Stimulated activated naive B cell treated with anti-CD40 and anti-IgM and Interleukin-4, amounts not matched to agents 10 μg/mL and 1 μg/mL and 100 μg/mL, for 72 hours (primary cell): ENCODE results near the gene GPRC5A.
"Not testable (repeated sequence)": the region's sequence is repeated elsewhere in the genome, so short reads cannot be mapped to it uniquely, and the experiment has no call there.

Source experiments
- ATAC-seq, 2 donors: fragments of 150-1000 bp; cut with Tn5 transposase; replicated peaks; 2 replicates each; pipeline ENCODE4 v1.10.0; 2021; ENCODE audit warnings: moderate library complexity in 1 of 2
- DNase-seq: peaks from one replicate; pipeline ENCODE4 v3.0.0; 2021
- H3K27ac Mint-ChIP-seq: one replicate; pipeline ENCODE4 v1.8.0; 2022; ENCODE audit warnings: mild to moderate bottlenecking, mixed read lengths
- H3K27me3 Mint-ChIP-seq, 2 donors: one replicate each; pipeline ENCODE4 v1.8.0; 2022; ENCODE audit warnings: mixed read lengths in 2 of 2
- H3K36me3 Mint-ChIP-seq, 2 donors: one replicate each; pipeline ENCODE4 v1.8.0; 2022; ENCODE audit warnings: mixed read lengths in 2 of 2, mild to moderate bottlenecking in 1 of 2
- H3K4me1 Mint-ChIP-seq, 2 donors: one replicate each; pipeline ENCODE4 v1.8.0; 2022; ENCODE audit warnings: mixed read lengths in 2 of 2, mild to moderate bottlenecking in 1 of 2
- H3K4me3 Mint-ChIP-seq, 2 donors: one replicate each; pipeline ENCODE4 v1.8.0; 2022; ENCODE audit warnings: mild to moderate bottlenecking in 2 of 2, mixed read lengths in 2 of 2, moderate library complexity in 1 of 2
- H3K9me3 Mint-ChIP-seq, 2 donors: one replicate each; pipeline ENCODE4 v1.8.0; 2022; ENCODE audit warnings: mixed read lengths in 2 of 2, mild to moderate bottlenecking in 1 of 2

GPRC5A gene, protein sequence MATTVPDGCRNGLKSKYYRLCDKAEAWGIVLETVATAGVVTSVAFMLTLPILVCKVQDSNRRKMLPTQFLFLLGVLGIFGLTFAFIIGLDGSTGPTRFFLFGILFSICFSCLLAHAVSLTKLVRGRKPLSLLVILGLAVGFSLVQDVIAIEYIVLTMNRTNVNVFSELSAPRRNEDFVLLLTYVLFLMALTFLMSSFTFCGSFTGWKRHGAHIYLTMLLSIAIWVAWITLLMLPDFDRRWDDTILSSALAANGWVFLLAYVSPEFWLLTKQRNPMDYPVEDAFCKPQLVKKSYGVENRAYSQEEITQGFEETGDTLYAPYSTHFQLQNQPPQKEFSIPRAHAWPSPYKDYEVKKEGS

DNA sequence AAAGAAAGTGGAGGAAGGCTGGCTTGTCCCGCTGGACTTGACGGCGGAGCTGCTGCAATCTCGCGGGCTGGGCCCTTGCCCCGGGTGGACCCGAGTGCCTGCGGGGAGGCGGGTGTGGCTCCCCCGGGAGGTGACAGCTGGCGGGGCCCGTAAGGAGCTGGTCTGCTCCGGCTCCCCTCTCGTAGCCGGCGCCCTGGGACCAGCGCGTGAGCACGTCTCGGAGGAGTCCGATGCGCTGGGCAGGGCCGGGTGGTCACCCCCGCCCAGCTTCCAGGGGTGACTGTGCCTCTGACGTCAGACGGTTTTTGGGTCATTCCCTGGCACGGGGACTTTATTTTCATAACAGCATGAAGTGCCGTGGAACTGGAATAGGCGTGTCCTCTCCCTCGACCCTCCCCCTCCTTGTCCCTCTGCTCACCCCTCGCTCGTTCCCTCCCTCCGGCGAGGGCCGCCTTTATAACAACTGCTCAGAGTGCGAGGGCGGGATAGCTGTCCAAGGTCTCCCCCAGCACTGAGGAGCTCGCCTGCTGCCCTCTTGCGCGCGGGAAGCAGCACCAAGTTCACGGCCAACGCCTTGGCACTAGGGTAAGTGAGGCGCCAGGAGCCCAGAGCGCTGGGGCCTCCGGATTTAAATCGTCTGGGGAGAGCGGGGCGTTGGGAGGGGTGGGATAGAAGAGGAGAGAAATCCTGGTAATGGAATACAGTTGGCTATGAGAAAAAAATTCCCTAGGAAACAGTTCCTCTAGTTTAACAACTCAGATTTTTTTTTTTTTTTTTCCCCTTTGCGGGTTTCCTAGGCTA lies at the start of gene GPRC5A:
TSS of gene GPRC5A (plus strand) at position 483 of the 801 bp plus-strand sequence. CDS start 16,688 bp downstream, outside the sequence.
- no peak for DNase-seq
- H3K27ac Mint-ChIP-seq, result peak within 1 kb of the TSS; percentile 37
- H3K27me3 Mint-ChIP-seq, result peaks cover 54 to 58% of the 10 kb centered on the region in 2 donors
- H3K9me3 Mint-ChIP-seq, result no peaks in the 10 kb centered on the region
- peaks cover 0 to 2% of the 10 kb centered on the region in 2 donors for H3K36me3 Mint-ChIP-seq
- ATAC-seq, result peak; percentile 57 to 64
- H3K4me3 Mint-ChIP-seq, result peak within 1 kb of the TSS; percentile 80 to 86
- H3K4me1 Mint-ChIP-seq, result peaks cover 14 to 20% of the 10 kb centered on the region in 2 donors

DNA sequence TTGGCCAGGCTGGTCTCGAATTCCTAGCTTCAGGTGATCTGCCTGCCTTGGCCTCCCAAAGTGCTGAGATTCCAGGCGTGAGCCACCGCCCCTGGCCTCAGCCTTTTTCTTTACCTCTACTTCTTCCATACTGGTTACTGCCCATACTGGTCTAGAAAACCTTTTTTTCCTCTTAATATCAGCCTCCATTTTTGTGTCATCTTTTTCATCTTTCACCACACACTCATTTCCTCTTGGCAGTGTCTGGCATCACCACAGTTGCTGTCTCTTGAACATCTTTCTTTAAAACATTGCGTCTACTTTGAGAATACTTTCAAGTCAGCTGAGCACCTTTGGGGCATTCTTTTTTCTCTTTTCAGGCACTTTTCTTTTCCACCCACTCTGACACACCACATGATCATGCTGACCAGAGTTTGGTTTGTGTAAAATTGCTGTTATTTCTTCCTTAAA lies 45.5 kb upstream of the GPRC5A start:
- no peaks in the 10 kb centered on the region for H3K4me1 Mint-ChIP-seq
- H3K9me3 Mint-ChIP-seq, result peaks cover 4 to 5% of the 10 kb centered on the region in 2 donors
- peaks cover 12 to 24% of the 10 kb centered on the region in 2 donors for H3K36me3 Mint-ChIP-seq
- H3K27ac Mint-ChIP-seq, result no peak overlapping the region
- H3K27me3 Mint-ChIP-seq, result no peaks in the 10 kb centered on the region
- DNase-seq, result no peak
- H3K4me3 Mint-ChIP-seq, result no peak overlapping the region
- ATAC-seq, result no peak

DNA sequence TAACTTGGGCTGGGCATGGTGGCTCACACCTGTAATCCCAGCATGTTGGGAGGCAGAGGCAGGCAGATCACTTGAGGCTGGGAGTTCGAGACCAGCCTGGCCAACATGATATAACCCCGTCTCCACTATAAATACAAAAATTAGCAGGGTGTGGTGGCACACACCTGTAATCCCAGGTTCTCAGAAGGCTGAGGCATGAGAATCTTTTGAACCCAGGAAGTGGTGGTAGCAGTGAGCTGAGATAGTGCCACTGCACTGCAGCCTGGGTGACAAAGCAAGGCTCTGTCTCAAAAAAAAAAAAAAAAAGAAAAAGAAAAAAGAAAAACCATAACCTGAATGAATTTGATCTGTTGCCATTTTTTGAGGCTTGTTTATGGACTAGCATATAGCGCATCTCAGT lies 44.6 kb upstream of the GPRC5A start:
- peaks cover 18 to 32% of the 10 kb centered on the region in 2 donors for H3K36me3 Mint-ChIP-seq
- H3K4me1 Mint-ChIP-seq, ATAC-seq, H3K27me3 Mint-ChIP-seq, H3K27ac Mint-ChIP-seq, DNase-seq, H3K4me3 Mint-ChIP-seq: not testable (repeated sequence)
- H3K9me3 Mint-ChIP-seq, result peaks cover 10 to 12% of the 10 kb centered on the region in 2 donors

DNA sequence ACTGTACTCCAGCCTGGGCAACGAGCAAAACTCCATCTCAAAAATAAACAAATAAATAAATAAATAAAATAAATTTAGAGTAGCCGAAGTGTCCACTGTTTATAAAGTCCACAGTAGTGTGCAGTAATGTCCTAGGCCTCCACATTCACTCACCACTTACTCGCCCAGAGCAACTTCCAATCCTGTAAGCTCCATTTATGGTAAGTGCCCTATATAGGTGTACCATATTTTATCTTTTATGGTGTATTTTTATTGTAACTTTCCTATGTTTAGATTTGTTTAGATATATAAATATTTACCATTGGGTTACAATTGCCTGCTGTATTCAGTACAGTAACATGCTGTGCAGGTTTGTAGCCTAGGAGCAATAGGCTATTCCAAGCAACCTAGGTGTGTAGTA lies 37.9 kb upstream of the GPRC5A start:
- H3K4me3 Mint-ChIP-seq, result no peak overlapping the region
- no peaks in the 10 kb centered on the region for H3K27me3 Mint-ChIP-seq
- no peaks in the 10 kb centered on the region for H3K4me1 Mint-ChIP-seq
- DNase-seq, result no peak
- no peak overlapping the region for H3K27ac Mint-ChIP-seq
- ATAC-seq, result no peak
- H3K36me3 Mint-ChIP-seq, result peaks cover 11 to 25% of the 10 kb centered on the region in 2 donors
- H3K9me3 Mint-ChIP-seq, result peaks cover 10 to 12% of the 10 kb centered on the region in 2 donors

DNA sequence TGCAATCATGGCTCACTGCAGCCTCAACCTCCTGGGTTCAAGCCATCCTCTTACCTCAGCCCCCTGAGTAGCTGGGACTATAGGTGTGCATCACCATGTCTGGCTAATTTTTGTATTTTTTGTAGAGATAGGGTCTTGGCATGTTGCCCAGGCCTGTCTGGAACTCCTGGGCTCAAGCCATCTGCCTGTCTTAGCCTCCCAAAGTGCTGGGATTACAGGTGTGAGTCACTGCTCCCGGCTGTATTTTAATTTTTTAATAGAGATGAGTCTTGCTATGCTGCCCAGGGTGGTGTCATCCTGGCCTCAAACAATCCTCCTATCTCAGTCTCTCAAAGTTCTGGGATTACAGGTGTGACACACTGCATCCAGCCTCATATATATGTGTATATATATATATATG lies 31.7 kb upstream of the GPRC5A start:
- Mint-ChIP-seq H3K4me1 (peaks cover 3 to 6% of the 10 kb centered on the region in 2 donors), H3K36me3 (peaks cover 11 to 31% of the 10 kb centered on the region in 2 donors), H3K27me3 (no peaks in the 10 kb centered on the region), H3K27ac (no peak overlapping the region), H3K9me3 (peaks cover 2 to 3% of the 10 kb centered on the region in 2 donors), H3K4me3 (no peak overlapping the region)
- ATAC-seq (no peak), DNase-seq (no peak)

DNA sequence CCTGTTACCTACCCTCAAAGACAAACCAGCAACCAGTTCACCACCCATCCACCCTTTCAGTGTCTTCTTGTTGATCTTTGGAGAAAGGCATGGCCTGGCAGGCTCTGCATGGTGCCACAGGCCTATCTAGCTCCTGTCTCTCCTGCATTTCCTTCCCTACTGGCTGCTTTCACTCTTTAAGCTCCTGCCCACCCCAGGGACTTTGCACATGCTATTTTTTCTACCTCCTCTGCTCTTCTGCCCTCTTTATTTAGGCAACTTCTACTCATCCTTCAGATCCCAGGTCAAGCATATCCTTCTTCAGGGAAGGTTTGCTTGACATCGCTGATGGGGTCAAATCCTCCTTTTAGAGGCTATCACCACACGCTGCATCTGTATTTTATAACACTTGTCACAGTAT lies 27.1 kb upstream of the GPRC5A start:
- peaks cover 3 to 6% of the 10 kb centered on the region in 2 donors for H3K4me1 Mint-ChIP-seq
- H3K9me3 Mint-ChIP-seq, result peaks cover 2 to 3% of the 10 kb centered on the region in 2 donors
- no peak overlapping the region for H3K4me3 Mint-ChIP-seq
- H3K27ac Mint-ChIP-seq, result no peak overlapping the region
- no peaks in the 10 kb centered on the region for H3K27me3 Mint-ChIP-seq
- H3K36me3 Mint-ChIP-seq, result peaks cover 12 to 23% of the 10 kb centered on the region in 2 donors
- DNase-seq, result no peak
- ATAC-seq, result no peak

DNA sequence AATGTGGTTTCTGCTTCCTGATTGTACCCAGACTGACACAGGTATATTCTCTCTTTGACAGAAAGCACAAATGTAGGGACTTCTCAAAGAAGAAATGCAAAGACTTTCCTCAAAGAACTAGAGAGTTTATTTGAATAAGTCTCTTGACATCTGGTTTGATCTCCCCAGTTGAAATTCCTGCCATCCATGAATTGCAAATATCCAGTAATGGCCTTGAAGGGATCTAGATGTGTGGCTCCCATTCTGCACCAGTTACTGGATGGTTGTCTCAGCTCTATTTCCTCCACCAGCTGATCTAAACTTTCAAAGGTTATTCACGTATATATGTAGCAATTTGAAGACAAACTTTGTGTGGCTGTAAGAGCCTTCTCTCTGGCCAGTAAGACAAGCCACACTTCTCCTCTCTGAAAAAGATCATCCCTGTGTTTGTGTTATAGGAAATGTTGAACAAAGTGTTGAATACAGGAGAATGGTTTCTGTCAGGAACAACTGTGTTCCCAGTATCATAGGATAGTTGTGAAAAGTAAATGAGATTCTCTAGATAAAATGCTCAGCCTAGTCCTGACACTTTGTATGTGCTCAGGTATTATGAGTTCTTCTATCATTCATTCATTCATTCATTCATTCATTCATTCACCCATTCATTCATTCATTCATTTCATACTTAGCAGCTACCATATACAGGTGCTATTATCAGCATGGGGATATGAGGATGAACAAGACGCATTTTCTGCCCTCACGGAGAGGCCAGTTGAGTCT lies 22.7 kb upstream of the GPRC5A start:
- no peak overlapping the region for H3K27ac Mint-ChIP-seq

DNA sequence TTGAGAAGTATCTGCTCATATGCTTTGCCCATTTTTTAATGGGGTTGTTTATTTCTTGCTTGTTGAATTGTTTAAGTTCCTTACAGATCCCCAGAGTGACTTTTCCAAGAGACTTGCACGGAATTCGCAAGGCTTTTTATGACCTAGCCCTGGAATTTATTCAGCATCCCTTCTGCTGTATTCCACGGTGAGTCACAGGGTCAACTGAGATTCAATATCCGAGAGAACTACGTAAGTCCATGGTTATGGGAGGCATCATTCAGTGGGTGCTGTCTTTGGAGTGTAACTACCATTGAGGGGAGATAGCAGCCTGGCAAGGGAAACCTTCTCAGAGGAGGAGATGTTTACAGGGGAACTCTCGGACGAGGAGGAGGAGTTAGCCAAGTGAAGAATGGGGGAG lies 20.9 kb upstream of the GPRC5A start:
- Mint-ChIP-seq H3K27me3 (no peaks in the 10 kb centered on the region), H3K9me3 (no peaks in the 10 kb centered on the region), H3K4me1 (peaks cover 0 to 5% of the 10 kb centered on the region in 2 donors), H3K36me3 (peaks cover 4 to 6% of the 10 kb centered on the region in 2 donors), H3K27ac (no peak overlapping the region), H3K4me3 (no peak overlapping the region)
- no peak for DNase-seq
- no peak for ATAC-seq

More for the DNA sequence above, 22.7 kb upstream of the GPRC5A start:
- H3K4me3 Mint-ChIP-seq, result no peak overlapping the region
- H3K27me3 Mint-ChIP-seq, result no peaks in the 10 kb centered on the region
- H3K9me3 Mint-ChIP-seq, result peaks cover 0 to 3% of the 10 kb centered on the region in 2 donors
- DNase-seq (no peak), ATAC-seq (no peak)
- H3K4me1 Mint-ChIP-seq, result no peaks in the 10 kb centered on the region
- peaks cover 9 to 10% of the 10 kb centered on the region in 2 donors for H3K36me3 Mint-ChIP-seq

DNA sequence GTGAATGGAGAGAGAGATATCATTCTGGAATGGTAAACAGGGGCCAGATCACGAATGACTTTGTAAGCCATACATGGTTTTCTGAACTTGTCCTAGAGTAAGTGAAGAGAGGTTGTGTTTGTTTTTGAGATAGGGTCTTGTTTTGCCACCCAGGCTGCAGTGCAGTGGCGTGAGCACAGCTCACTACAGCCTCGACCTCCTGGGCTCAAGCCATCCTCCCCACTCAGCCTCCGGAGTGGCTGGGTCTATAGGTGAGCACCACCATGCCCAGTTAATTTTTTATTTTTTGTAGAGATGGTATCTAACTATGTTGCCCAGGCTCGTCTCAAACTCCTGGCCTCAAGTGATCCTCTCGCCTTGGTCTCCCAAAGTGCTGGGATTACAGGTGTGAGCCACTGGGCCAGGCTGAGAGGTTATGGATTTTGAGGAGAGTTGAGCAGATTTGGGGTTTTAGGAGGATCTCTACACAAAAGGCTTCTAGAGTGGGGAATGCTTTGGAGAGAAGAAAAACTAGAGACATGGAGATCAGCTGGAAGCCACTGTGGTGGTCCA lies 19.7 kb upstream of the GPRC5A start:
- H3K9me3 Mint-ChIP-seq, result no peaks in the 10 kb centered on the region
- H3K27ac Mint-ChIP-seq, result no peak overlapping the region
- ATAC-seq, result no peak
- peaks cover 0 to 5% of the 10 kb centered on the region in 2 donors for H3K4me1 Mint-ChIP-seq
- DNase-seq, result no peak
- peaks cover 4% of the 10 kb centered on the region in 2 donors for H3K36me3 Mint-ChIP-seq
- no peak overlapping the region for H3K4me3 Mint-ChIP-seq
- H3K27me3 Mint-ChIP-seq, result no peaks in the 10 kb centered on the region

DNA sequence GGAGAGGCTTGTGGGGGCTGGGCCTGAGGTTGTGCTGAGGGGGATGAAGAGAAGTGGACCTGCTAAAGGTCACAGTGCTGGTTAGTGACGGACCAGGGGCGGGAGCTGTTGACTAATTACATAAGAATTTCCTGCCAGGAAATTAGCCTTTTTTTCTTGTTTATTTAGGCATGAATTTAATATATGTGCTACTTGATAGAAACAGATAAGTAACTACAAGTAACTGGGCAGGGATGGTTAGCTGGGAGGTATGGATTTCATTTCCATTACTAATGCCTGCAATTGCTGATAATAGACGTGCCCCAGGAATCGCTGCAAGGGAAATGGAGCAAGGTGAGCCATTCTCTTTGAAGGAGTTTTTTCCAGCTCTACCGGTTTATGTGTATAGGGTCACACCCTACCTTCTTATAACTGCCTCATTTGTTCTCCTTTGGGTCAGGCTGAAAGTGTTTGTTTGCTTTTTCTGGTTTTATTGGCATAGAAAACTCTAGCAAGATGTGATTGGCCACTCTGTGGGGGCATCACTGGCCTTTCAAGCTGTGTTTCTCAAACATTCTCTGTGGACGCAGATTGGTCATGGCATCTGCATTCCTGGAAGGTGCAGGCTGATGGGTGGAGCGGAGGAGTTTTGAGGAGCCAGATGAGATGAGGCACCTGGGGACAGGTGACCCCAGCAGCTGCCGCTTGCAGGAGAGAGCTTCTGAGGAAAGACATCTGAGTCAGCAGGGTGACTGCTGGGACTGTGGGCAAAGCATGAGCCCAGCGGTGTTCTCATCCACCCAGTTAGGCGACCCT lies 19.0 kb upstream of the GPRC5A start:
- H3K4me3 Mint-ChIP-seq, result no peak overlapping the region
- no peak overlapping the region for H3K27ac Mint-ChIP-seq
- H3K4me1 Mint-ChIP-seq, result peaks cover 0 to 5% of the 10 kb centered on the region in 2 donors
- no peaks in the 10 kb centered on the region for H3K27me3 Mint-ChIP-seq
- H3K9me3 Mint-ChIP-seq, result no peaks in the 10 kb centered on the region
- no peak for ATAC-seq
- H3K36me3 Mint-ChIP-seq, result peaks cover 4% of the 10 kb centered on the region in 2 donors
- no peak for DNase-seq

DNA sequence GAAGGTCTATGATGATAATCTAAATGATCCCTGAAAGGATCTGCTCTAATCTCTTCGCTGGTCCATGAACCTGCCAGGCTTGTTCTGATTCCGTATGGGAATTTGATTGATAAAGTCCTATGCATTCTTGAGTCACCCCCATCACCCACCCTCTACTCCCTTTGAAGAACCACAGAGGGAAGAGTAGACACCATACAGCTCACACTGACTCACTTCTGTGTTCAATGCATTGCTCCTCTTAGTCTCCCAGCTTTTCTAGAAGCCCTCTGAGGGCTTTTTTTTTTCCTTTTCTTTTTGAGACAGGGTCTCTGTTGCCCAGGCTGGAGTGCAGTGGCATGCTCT lies 18.5 kb upstream of the GPRC5A start:
- ATAC-seq, result no peak

DNA sequence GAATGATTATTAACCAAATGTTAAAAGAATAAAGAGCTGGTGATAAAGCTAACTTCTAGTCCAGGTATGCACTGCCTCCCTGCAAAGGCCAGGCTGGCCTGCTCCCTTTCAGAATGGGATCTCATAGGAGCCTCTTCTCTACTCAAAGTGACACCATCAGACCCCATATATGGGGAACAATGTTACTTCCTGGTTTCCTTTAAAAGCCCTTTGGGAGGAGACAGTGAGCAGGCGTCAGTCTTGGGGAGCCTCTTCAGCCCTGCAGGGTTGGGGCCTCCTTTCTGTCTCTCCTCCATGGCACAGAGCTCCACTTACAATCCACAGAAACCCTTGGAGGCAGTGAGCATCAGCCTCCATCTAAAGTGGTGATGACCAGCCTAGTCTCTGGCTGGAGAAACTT lies 17.3 kb upstream of the GPRC5A start:
- Mint-ChIP-seq H3K4me3 (no peak overlapping the region), H3K27me3 (no peaks in the 10 kb centered on the region), H3K4me1 (peaks cover 0 to 5% of the 10 kb centered on the region in 2 donors), H3K36me3 (peaks cover 4% of the 10 kb centered on the region in 2 donors), H3K9me3 (no peaks in the 10 kb centered on the region), H3K27ac (no peak overlapping the region)
- DNase-seq (no peak), ATAC-seq (no peak)

More for the DNA sequence above, 18.5 kb upstream of the GPRC5A start:
- Mint-ChIP-seq H3K27ac (no peak overlapping the region), H3K27me3 (no peaks in the 10 kb centered on the region), H3K4me1 (peaks cover 0 to 5% of the 10 kb centered on the region in 2 donors), H3K4me3 (no peak overlapping the region), H3K36me3 (peaks cover 4% of the 10 kb centered on the region in 2 donors), H3K9me3 (no peaks in the 10 kb centered on the region)
- DNase-seq, result no peak

DNA sequence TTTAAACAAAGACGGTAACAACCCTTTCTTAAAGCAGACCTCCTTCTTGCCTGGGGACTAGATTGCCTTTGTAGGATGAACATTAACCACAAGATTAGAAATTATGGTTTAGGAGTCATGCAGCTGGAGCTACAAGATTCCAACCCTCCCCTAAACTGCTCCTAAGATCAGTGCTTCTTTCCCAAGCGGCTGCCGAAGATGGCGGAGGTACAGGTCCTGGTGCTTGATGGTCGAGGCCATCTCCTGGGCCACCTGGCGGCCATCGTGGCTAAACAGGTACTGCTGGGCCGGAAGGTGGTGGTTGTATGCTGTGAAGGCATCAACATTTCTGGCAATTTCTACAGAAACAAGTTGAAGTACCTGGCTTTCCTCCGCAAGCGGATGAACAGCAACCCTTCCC lies 16.1 kb upstream of the GPRC5A start:
- not testable (repeated sequence) for H3K36me3 Mint-ChIP-seq, ATAC-seq, H3K9me3 Mint-ChIP-seq, H3K4me3 Mint-ChIP-seq, H3K27me3 Mint-ChIP-seq, DNase-seq, H3K4me1 Mint-ChIP-seq, H3K27ac Mint-ChIP-seq
